HUDEP-2 (cell line): ENCODE measurements around the gene PDIK1L.

Experiments used
- DNase-seq, 76 experiments: peaks; one replicate each; lab custom pipeline; 2025; ENCODE audit not compliant: unreplicated experiment in 76 of 76; lab: John Stamatoyannopoulos, UW

PDIK1L gene

GRCh38 chr1:26111530-26112406 lies at the start of gene PDIK1L:
Gene PDIK1L (plus strand): TSS chr1:26111824. CDS start chr1:26114309, 2,485 bp downstream.
- peak; percentile 12 to 94 (median 87) for DNase-seq

DNA sequence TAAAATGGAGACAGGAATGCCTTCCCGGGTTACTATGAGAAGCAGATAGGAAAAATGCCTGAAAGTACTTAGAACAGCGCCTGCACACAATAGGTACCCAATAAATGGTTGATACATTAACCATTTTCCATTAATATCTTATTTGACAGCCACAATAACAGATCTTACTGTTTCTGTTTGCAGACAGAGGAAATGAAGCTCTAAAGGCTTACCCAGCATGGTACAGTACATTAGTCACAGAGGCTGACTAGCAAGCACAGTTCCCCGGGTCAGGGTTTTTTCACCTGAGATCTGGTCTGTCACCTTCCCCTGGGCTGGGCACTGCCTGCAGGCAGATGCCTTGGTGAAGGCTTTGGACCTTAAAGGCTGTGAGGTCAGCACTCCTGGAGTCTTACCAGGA lies 47.1 kb upstream of the PDIK1L start:
- DNase-seq: no peak

- no peak for DNase-seq
Measured at GRCh38 chr1:26066160-26066559, 45.5 kb upstream of the PDIK1L start.

DNA sequence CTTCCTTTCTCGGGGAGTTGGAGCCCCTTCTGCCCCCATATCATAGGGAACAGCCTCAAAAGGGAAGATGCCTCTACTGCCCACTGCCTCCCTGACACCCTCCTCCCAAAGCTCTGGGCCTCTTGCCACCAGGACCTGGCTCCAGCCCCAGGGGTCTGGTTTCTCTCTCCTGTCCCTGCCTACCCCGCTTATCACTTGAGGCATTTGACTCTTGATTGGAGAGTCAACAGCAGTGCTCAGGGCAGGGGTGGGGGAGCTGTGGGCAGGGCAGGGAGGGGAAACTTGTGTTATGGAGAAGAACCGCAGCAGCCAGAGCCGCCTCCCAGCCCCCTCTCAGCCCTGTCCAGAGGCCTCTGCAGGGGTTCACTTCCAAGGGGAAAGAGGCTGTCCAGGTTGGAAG lies 44.8 kb upstream of the PDIK1L start:
- DNase-seq: peak in 73 of 76 experiments; percentile 46 to 93 (median 82)

DNA sequence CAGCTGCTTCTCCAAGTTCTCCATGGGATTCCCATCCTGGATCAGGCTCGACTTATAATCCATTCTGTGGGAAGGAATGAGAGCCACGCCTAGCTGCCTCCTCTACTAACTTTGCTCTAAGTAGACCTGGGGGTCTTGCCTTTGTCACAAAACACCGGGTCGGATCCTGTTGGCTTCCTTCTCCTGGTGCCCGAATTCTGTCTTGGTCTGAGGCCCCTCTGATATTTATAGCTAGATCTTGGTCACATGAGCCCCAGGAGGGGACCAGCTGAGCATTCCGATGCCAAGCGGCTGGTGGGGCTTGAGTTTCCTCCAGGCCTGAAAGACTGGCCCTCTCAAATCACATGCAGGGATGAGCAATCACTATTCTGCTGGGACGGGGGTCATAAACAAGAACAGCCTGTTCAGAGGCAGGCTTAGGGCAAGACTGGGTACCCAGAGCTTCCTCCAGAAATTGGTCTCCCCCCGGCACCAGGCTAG lies 44.2 kb upstream of the PDIK1L start, which contains the start of gene TRIM63:
TRIM63 (minus strand) TSS at position 199 of the 480 bp plus-strand sequence; CDS start at position 63, 136 bp downstream.
- no peak for DNase-seq

GRCh38 chr1:26069941-26070295 lies 41.7 kb upstream of the PDIK1L start:
- DNase-seq: no peak

DNA sequence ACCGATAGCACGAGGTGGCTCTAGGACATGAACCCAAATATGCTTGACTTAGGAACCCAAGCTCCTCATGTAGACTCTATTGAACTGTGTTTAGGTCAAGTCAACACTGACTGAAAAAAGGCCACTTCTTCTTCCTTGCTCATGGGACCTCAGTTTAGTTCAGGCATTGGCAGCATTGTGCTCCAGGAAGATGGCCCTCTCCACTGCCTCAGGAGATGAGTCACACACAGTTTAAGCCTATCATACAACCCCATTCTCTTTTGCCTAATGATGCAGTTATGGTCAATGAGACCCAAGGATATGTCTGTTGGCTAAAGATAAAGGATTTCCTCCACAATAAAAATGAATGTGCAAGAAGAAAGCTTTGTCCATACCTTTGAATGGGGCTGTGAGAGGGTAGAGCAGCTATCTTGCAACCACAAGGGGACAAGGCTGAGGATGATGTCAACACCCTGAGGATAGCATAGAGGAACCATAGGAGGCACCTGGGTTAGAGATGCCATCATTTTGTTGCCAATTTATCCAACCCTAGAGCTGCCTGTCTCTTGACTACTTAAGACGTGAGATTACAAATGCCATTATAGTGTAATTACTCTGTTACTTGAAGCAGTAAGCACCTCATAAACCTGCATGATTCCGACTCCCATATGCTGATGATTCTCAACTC lies 41.2 kb upstream of the PDIK1L start:
- DNase-seq: peak in 72 of 76 experiments; percentile 23 to 96 (median 72)

DNA sequence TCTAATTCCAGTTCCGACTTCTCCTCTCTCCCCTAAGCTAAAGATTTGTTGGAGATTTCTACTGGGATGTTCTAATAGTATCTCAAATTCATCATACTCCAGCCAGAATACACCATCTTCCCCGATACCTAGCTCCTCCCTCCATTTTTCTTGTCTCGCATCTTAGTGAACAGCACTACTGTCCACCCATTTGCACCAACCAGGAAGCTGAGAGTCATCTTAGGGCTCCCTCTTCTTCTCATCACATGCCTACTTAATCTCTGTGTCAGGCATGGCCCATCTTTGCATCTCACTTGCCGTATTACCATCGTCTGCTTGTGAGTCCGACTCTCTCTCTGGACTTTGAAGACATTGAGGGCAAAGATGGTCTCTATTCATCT lies 40.7 kb upstream of the PDIK1L start:
- DNase-seq: no peak

GRCh38 chr1:26072305-26072704 lies 39.3 kb upstream of the PDIK1L start:
- no peak for DNase-seq

DNA sequence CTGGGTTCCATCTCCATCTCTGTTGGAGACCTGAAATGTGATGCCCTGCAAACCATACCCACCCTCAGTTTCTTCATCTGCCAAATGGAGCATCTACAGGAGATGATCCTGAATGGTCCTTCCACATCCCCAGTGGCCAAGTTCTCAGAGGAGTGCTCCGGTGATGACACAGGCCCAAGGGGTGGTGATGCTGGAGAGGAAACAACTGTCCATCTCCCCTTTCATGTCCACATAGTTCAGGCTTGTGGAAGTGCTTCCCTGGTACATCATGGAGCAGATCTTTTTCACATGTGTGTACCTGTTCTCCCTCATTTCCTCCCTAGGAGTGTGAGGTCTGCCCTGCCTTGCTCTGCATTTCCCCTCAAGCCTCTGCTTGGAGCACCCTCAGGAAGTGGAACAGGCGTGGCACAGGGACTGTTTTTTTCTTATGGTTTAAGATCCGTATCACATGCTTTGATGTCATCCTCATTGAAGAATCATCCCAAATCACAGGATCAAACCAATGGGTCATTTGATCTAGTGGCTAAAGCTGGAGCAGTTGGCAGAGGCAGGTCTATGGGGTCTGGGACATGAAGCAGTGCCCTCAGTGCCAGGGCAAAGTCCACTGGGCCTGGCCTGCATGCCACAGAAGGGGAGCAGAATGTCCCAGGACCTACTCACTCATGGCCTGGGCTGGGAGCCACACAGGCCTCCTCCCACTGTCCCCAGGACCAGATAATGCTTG lies 36.0 kb upstream of the PDIK1L start:
- DNase-seq: peak in 5 of 76 experiments; percentile 6 to 20 (median 9)

DNA sequence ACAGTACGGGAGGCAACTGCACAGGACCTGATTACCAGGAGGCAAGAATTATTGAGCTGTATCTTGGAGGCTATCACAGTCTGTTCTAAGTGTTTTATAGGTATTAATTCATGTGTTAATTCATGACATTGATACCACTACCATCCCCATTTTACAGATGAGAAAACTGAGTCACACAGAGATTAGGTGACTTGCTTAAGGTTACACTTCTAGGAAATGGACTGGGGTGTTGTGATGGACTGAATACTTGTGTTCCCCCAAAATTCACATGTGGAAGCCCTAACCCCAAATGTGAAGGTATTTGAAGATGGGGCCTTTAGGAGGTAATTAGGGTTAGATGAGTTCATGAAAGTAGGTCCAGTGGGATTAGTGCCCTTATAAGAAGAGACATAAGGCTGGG lies 34.1 kb upstream of the PDIK1L start:
- DNase-seq: no peak

DNA sequence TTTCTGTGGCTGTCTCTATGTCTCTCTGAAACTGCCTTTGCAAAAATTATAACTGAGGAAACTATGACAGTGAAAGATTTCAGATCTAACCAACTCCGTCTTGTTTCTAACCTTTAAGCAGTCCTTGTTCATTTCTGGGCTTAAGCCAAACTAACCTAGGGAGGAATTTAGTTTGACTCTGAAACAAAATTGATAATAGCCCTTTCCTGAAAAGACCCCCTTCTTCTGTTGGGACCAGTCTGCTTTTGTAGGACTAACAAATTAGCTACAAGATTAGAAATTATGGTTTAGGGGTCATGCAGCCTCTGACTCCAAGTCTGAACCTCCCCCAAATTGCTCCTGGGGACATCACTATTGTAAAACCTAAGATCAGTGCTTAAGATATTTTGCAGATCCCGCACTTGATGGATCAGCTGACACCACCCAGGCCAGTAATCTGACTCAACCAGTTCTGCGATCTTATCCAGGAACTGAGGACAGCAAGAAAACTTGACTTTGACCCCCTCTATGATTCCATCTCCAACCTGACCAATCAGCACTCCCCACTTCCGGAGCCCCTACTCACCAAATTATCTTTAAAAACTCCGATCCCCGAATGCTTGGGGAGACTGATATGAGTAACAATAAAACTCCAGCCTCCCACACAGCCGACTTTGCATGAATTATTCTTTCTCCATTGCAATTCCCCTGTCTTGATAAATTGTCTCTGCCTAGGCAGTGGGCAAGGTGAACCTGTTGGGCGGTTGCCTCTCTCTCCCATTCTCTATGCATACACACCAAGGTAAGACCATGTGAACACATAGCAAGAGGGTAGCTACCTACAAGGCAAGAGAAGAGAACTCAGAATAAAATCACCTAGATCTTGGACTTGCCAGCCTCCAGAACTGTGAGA lies 33.1 kb upstream of the PDIK1L start:
- DNase-seq: peak in 34 of 76 experiments; percentile 9 to 64 (median 27)

- no peak for DNase-seq
Measured at GRCh38 chr1:26079178-26079563, 32.5 kb upstream of the PDIK1L start.

DNA sequence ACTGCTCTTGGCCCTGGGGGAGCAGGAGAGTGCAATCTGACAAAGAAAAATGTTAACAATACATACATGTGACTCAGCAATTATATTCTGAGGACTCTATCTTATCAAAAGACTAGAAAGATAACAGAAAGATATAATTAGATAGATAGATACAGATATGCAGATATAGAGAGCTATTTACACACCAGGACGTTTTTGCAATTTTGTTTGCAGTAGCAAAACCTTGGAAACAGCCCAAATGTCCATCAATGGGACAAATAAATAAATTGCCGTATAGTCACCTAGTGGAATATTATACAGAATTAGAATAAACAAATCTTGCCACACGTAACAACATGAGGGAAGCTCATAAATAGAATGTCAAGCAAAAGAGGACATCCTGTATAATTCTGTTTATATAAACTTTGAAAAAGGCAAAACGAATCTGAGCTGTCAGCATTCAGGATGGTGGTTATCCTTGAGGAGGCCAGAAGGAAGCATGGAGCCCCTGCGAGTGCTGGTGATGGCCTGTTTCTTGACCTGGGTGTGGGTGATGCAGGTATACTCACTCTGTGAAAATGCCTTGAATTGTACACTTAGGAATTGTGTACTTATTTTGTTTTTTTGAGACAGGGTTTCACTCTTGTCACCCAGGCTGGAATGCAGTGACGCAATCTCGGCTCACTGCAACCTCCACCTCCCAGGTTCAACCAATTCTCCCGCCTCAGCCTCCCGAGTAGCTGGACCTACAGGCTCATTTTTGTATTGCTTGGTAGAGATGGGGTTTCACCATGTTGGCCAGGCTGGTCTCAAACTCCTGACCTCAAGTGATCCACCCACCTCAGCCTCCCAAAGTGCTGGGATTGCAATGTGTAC lies 31.4 kb upstream of the PDIK1L start:
- DNase-seq: no peak

DNA sequence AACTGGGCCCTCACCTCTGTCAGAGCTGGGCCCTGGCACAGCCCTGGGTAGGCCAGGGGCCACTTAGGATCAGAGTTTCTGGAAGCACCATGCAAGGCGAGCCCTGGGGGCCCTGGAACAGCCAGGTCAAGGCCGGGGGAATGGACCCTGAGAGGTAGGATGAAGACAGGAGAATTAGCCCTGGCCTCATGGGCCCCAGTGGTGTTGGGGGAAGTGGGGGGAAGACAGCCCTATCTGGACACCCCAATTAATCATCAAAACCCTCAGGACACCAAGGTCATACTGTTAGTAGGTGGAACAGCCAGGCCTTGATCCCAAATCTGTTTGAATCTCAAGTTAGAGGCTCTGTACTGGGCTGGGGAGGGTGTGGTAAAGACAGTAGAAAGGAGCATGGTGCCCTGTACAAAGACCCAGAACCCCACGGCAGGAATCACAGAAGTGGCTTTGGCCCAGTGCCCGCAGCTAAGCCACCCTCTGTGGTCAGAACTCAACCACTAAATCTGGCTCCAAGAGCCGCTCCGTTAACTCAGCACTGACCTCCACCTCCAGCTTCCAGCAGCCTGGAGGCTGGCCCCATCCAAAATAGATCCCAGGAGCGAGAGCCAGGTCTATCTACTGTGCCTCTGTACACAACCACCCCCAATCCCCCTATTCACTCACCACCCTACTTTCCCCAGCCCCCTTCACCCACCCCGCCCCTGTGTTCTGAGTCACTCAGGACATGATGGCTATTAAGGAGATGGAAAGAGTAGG lies 30.2 kb upstream of the PDIK1L start:
- DNase-seq: peak in 2 of 76 experiments; percentile 6 to 41

GRCh38 chr1:26082020-26082350 lies 29.6 kb upstream of the PDIK1L start:
- no peak for DNase-seq

DNA sequence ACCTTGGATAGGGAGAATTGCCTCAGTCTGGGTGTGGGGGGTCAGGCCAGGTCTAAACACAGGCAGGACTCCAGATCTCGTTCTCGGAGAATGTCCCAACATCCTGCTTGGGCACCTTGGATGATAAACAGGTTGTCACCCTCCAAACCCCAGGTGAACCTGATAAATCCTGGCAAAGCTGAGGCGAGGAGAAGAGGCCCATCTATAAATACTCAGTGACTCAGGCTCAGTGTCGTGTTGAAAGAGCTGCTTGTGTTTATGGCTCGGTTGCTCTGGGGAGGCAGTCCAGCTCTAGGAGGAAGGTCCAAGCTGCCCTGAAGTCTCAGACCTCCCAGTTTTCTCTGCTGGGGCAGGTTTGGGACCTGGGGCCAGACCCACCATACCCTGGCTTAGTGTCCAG lies 28.4 kb upstream of the PDIK1L start:
- DNase-seq: no peak

GRCh38 chr1:26084091-26084561 lies 27.5 kb upstream of the PDIK1L start:
- no peak for DNase-seq
